NCI-H1436 treated with DMSO at 0.1 percent for 48 hours (cell line): Measurements from ENCODE around the gene WEE2.

ENCODE experiments used
- DNase-seq: peaks from one replicate; lab custom pipeline; 2025; lab: John Stamatoyannopoulos, UW

The WEE2 gene

DNA sequence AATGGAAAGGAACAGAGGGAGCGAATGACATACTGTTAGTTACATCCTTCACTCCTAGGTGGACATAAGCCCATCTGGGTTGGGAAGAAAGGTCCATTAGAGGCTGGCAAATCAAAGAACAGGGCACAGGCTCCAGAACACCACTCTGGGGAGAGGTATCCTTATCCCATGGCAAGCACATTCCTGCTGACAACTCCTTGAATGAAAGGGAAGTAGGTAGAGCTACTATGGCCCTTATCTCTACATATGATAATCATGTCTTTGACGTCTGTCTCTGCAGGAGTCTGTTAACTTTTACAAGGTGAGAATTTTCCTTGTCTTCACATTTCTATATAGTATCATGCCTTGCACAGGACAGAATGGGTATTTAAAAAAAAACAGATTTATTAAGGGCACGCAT lies 16.6 kb upstream of the WEE2 start:
- DNase-seq, result no peak

DNA sequence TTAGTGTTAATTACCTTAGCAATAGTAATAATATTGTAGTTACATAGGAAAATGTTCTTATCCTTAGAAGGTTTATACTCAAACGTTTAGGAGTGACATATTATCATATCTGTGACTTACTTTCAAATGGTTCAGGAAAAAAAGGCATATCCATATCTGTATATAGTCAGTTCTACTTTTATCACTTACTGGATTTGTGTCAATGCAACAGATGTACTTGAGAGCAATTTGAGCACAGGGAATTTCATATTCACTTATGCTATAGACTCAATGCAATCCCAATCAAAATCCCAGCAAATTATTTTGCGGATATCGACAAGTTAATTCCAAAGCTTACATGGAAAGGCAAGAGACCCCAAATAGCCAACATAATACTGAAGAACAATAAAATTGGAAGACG lies 16.2 kb upstream of the WEE2 start:
- DNase-seq, result no peak

DNA sequence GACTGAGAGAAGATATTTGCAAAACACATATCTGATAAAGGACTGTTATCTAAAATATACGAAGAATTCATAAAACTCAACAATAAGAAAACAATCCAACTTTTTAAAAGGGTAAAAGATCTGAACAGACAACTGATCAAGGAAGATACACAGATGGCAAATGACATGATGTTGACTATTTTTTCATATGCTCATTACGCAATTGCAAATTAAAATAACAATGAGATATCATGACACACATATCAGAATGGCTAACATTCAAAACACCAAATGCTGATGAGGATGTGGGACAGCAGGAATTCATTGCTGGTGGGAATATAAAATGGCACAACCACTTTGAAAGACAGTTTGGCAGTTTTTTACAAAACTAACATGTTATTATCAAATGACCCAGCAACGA lies 15.1 kb upstream of the WEE2 start:
- DNase-seq, result no peak

DNA sequence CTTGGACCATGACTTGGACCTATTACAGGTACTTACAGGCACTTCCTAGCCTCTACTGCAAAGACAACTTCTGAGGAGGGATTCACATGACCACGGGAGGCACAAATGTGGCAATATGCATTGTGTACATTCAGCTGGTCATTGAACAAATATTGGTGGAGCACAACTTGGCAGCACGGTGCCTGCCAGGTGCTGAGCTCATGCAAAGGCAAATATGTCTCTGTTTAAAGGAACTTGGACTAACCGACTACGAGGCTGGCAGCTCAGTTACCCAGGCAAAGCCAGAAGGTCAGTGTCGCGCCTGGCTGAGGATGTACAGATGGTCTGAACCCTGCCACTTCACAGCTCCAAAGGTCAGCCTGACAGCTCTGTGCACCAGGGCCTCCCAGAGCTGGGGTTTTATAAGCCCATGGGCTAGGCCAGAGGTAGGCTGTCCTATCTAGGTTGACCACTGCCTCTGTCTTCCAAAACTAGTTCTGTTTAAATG lies 12.3 kb upstream of the WEE2 start:
- no peak for DNase-seq

DNA sequence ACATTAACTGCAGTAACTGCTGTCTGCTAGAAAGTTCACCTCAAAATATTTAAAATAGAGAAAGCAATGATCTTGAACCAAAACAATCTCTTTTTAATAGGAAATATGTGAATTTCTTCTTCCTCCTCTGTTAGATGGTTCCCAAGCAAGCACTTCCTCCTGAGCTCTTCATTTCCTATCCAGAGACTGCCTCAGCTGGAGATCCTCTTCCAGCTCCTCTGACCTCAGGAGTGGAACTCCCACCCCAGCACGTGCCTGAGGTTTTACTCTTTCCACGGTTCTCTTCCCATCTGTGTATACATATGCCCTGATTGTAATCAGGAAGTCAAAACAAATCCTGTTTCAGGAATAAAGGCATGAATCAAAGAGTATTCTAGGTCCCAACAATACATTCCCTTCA lies 11.8 kb upstream of the WEE2 start:
- no peak for DNase-seq

DNA sequence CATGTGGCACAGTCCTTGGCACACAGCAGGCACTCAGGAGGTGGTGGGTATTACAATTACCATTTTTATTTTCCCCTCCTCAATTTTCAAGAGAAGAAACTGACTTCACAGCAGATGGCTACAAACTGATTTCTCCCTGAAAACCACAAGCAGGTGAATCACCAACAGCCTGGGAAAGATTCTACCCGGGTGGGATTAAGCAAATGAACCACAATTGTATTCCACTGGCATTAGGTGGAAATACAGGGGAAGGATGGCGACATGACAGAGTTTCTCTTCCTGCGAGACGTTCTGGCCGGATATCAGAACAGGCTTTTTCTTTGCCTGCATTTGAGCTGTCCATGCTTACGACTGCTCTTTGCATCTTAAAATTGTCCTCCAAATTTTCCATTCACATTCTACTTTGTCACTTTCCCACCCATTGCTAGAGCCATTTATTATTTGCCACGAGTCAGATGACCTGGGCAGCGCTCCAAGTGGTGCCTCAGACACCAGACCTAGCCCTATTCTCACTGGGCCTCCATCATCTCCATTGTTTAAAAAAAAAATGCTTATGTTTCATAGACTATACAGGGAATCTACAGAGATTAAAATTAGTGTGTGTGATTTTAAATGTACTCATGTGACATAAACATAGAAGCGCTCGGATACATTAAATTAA lies 10.8 kb upstream of the WEE2 start:
- no peak for DNase-seq

DNA sequence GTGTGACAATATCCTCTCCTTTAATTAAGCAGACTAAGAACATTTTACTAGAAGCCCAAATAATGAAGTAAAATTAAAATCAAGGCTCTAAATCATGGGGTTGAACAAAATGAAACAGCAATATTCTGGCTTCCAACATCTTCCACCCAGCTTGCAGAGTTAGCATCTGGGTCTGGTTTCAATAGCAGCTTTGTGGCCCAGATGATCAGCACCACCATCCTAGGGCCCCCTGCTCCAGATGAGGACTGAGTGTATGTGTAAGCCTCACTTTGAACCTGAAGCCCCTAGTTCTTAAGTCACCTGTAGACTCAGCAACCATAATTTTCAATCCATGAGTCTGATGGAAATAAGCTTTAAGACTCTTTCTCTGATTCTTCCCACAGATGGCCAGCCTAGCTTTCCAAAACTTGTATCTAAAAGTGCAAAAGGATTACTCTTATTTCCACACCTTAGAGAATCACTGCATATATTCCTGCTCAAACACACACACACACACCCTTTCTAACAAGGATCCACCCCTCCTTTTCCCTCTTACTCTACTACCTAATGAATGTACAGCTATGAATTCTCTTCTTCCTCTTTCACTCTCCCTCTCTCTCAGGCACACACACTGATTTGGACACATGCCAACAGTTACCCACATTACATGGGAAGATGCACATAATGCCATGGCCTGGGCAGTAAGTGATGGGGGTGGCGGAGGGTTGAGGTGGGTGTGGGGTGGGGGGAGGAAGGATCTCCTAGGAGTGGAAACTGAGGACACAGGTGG lies 9.7 kb upstream of the WEE2 start:
- DNase-seq, result no peak

DNA sequence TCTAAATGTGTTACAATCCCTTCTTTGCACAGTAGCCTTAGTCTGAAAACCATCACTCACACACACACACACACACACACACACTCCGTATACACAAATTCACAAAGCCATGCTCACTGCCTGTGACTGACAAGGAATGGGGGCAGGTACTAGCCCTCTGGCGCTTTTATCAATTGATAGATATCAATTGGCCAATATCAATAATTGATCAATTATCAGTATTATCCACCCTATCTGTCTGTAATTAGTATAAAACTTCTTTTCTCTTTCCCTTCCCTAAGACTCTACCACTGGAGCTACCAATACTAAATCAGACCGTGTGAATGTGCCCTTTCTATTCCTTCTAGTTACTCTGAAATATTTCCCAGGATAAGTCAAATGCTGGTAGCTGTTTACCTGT lies 8.3 kb upstream of the WEE2 start:
- DNase-seq, result no peak

DNA sequence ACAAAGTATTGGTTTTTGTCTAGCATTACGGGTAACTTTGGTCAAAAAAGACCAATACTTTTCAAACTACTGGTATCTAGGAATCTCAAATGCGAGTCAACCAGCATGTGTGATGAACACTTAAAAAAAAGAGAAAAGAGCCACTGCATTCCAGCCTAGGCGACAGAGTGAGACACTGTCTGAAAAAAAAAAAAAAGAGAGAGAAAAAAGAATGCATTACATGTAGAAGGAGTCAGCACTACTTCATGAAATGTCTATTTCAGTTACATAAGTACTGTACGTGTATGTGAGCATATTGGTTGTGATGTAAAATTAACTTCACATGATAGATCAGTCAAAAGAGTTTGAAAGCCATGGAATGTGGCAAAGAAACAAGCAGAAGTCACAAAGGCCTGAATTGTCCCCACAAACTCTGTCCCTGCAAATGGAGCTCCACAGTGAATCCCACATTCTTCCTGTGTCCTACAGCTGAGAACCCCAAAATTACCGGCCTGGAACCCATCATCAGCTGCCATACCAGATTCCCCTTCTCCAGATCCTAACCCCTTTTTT lies 7.8 kb upstream of the WEE2 start:
- DNase-seq, result no peak

DNA sequence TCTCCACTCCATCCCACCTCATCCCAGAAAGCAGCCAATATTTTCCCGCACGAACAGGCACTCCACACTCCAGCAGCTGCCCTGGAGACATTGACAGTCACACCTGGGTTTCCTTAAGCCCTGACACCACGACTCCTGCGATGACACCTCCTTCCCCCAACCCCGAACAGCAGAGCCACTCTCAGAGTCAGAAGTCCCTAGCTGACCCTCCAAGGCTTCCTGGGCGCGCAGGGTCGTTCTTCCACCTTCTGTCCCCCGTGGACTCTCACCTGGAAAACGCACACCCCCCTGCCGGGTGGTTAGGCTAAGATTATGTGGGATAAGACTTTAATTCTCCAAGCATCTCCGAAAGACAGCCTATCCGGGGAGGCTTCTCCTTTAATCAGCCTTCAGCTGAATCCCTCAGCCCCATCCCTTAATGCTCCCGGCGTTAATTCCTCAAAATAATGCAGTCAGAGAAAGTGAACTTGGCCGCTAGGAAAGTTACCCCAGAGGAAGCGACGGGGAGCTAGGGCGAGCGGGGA lies 7.2 kb upstream of the WEE2 start:
- no peak for DNase-seq

DNA sequence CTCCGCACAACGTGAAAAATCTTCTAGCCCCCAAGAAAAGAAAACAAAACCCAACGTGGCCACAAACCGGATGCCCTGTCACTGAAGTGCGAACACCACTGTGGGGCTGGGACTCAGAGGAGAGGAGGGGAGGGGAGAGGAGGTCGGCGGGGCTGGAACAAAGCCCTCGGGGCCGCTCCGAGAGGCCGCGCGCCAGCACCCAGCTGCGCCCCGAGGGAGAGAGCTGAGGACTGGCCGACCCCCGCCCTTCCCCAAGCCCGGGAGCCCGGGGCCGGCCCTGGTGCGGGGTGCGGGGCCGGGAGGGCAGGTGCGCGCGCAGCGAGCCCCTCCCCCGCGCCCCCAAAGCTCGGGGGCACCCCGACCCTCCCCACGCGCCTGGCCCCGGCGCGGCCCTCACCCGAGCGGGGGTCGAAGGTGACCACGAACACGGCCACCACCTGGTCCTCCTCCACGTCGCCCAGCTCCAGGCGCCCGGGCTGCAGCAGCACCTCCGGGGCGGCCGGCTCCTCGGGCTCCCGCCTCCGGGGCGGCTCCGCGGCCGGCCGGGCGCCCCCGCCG lies 6.6 kb upstream of the WEE2 start:
- DNase-seq, result no peak

DNA sequence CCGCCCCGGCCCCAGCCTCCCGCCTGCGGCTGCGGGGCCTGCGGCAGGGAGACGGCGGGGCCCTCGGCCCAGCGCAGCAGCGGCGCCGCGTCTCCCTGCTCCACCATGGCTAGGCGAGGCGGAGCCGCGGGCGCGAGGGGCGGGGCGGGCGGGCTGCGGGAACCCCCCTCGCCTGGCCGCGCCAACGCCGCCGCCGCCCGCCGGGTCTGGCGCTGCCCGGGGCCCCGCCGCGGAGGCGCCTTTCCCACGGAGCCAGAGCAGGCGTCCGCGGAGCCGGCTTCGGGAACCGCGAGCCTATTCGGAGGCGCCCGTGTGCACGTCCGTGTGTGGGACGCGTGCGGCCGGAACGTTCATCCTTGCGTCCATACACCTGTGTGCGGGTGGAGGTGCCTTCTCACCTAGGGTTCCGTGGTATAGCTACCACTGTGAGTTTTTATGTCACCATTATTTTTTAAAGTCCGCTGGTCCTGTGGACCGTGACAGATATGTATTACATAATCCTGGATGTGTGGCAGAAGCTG lies 6.0 kb upstream of the WEE2 start, which contains the start of gene DENND11:
Gene DENND11 (minus strand): TSS at position 120 of the 521 bp plus-strand sequence. CDS start 13 bp downstream, at position 107.
- DNase-seq, result no peak

DNA sequence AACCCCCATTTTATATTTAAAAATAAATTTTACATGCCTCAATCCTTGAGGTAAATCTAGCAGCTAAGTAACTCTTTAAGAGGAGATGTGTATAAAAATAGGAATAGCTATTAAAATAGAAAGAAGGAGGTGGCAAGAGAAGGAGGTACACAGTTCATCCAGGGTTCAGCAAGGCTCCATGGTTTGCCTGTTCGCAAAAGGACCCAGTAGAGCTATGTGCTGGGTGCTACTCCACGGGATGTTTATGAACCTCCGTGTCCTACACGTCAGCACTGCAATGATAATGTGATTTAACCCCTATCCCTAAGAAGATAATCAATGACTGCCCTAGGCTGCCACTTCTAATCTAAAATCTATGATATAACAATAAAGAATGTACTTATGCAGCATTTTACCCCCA lies 5.3 kb upstream of the WEE2 start:
- no peak for DNase-seq

DNA sequence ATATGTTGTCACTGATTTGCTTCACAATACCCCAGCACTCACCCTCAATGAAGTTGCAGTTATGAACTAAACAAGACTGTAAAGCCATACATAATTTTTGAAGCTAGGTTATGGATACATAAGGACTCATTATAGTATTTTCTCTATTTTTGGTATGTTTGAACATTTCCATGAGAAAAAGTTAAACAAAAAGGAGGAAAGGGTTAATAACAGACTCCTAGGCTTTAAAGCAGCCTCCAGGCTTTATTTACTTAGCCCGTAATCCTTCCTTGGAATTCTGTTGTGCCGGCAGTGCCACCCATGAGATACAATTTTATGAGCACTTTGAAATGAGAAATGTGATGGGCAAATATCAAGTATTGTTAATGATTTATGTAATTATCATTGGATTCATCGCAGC lies 4.0 kb upstream of the WEE2 start:
- DNase-seq, result no peak

DNA sequence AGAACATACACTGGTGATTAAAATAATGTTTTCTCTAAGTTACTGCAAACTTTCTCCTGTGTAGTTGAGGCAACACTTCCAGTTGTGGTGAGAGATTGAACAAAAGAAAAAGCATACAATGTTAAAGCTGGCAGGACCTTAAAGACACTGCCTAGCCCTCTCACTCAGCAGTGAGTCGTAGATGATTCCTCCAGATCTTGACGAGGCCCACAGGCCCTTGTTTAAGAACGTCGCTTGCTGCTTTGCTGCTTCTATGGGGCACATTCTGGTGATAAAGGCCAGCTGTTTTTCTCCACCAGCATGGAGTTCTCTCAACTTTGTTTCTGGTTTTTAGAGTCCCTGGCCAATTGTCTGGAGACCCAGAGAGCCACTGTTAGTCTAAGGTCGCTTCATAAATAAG lies 3.4 kb upstream of the WEE2 start:
- no peak for DNase-seq

DNA sequence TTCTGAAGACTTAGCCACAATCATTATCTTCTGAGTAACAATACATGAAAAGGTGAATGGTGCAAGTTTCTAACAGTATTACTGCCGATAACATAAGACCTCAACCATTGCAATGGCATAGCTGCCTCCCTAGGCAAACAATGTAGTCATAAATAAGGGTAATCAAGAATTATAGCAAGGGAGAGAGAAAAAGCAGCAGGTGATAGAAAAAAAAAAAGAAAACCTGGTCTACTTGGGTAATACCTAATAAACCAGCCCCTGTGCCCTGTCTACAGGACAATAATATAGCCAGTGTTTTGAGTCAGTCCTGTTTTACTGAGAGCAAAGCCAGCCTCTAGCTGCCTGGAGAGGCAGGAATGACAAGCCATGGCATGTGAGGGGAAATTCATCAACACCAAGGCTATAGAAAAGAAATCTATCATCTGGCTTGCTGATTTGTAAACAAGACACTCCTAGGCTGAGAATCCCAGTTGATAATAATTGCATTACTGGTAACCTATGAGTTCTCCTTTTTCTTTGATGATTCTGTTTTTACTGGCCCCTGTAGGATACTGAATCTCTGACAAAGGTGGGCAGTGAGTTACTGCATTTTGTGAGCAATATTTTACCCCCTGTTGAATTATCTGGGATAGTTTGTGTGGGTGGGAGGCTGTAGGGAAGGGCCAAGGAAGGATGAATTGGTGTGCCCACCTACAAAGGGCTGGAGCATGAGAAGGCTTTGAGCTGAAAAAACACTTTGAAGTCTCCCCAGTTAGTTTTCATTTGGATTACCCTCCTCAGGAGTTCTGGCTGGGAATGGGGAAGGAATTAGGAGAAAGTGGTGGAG lies 1.7 kb upstream of the WEE2 start:
- no peak for DNase-seq

DNA sequence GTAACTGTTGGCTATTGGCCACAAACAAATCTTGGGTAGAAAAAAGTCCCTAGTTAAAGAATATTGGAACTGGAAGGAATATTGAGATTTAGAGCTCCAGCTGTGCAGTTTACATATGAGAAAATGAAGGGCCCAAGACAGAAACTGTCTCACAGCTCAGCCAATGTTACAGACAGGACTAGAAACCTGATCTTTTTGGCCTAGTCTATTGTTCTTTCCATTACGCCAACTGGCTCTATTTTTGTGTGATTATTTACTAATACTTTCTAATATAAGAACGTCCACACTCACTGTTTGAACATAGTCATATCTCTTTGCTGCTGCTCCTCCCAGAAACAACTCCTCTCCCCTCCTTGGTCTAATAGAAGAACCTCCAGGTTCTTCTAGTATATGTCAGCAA lies 1.2 kb downstream of the WEE2 start:
- no peak for DNase-seq

DNA sequence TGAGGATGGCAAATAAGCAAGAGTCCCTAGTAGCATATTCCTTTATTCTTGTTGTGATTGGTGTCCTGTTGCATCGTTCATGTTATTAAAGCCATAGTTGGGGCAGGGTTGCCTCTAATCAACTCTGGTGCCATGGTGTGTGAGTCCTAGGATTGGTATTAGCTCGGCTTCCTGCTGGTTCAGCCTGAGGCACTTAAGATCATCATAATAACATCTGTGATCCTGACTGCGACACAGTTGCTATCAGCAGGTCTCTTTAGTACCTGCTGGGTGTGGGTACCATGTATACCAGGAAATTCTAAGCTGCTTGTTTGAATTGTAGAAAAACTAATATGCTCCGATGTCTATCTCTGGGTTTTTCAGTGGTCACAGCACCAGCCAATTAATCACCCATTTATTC lies 1.6 kb downstream of the WEE2 start:
- DNase-seq, result no peak

DNA sequence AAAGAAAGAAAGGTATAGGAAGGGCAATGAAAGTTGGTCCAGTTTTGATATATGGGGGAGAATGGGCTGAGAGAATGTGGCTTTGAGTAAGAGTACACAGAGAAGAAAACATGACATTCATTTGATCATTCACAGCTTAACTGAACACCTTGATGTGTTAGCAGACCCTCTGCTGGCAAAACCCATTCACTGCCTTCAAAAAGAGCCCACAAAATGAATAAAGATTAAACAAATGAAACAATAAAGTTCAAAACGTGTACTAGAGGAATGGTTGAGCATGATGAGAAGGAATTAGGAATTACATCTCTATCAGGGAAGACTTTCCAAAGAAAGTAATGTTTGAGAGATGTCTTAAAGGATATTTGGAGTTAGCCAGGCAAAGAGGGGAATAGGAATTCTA lies 2.1 kb downstream of the WEE2 start:
- no peak for DNase-seq

DNA sequence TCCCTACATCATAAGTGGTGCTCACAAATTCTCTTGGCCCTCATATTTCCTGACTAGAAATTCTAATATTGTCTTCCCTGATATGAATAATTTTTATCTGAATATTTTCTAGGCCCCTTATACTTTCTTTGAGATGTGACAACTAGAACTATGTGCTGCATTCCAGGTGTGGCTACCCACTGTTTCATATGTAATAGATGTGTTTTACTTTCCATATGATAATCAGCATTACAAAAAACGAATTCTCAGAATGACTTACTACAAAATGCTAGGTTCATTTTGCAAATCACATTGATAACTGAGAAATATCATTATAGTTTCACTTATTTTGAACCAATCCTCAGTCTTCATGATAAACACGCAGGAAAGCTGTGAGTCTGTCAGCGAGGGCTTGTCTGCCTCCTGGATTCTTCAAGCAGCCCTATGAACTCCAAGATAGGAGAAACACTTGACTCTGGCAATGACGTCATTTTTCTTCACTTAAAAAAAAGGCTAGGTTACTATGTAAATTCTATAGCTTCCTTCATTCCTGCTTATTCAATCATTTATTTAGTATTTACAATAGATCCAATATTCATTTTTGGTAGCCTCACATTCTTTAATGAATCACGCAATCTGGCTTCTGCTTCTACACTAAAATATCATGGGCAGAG lies 4.6 kb downstream of the WEE2 start:
- no peak for DNase-seq

DNA sequence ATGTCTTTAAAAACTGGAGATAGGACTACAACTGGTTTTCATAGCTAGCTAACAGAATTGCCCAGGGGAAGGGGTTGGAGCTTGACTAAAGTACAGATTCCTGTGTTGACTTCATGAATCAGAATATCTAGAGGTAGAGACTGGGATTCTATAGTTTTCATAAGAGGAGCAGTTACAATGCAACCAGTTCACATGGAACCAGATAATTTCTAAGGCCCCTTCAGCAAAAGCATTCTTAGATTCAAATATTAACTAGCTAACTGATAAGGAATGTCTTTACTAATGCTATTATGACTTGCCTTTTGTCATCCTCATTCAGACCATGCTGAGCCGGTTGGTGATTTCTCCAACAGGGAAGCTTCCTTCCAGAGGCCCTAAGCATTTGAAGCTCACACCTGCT lies 5.7 kb downstream of the WEE2 start:
- no peak for DNase-seq
